Measurements from ENCODE around the gene NINJ2.
A peak's percentile ranks its signal among the peaks of the same experiment; 100 is the strongest.

Gene NINJ2

GRCh38 chr12:565589-566105, 97.6 kb downstream of the NINJ2 start:
- peaks cover 46% of the 10 kb centered on the region for H3K4me1 ChIP-seq (ENCODE audit: insufficient read depth, low read length)
- TF ChIP-seq EZH2 (IDR thresholded peaks at IDR 0.05; ENCODE audit: borderline replicate concordance, low read depth, low read length, severe bottlenecking): no peak
- TF ChIP-seq CTCF (IDR thresholded peaks at IDR 0.05; ENCODE audit: borderline replicate concordance, extremely low read depth, low read length, poor library complexity, severe bottlenecking): no peak
- no peaks in the 10 kb centered on the region for H3K36me3 ChIP-seq (ENCODE audit: insufficient read depth, low read length)
- H3K4me3 ChIP-seq (ENCODE audit: low read depth in 1 of 2, low read length in 2 of 2): no peak overlapping the region
- H3K4me2 ChIP-seq (ENCODE audit: insufficient read depth, low read length): no peak overlapping the region
- H3K79me2 ChIP-seq (ENCODE audit: insufficient read depth, low read length): no peaks in the 10 kb centered on the region
- H4K20me1 ChIP-seq (ENCODE audit: insufficient read depth, low read length): no peaks in the 10 kb centered on the region
- H3K27me3 ChIP-seq (ENCODE audit: insufficient read depth, low read length, poor library complexity): no peaks in the 10 kb centered on the region
- no peaks in the 10 kb centered on the region for H3K9me3 ChIP-seq (ENCODE audit: insufficient read depth, low read length, severe bottlenecking)
- H2AFZ ChIP-seq (ENCODE audit: low read depth, low read length): no peak overlapping the region
- no peak overlapping the region for H3K9ac ChIP-seq (ENCODE audit: low read depth, low read length)
- no peak for ATAC-seq (ENCODE audit: insufficient read depth, low read depth)
- no peak for DNase-seq
- no peak overlapping the region for H3K27ac ChIP-seq (ENCODE audit: low read length)

DNA sequence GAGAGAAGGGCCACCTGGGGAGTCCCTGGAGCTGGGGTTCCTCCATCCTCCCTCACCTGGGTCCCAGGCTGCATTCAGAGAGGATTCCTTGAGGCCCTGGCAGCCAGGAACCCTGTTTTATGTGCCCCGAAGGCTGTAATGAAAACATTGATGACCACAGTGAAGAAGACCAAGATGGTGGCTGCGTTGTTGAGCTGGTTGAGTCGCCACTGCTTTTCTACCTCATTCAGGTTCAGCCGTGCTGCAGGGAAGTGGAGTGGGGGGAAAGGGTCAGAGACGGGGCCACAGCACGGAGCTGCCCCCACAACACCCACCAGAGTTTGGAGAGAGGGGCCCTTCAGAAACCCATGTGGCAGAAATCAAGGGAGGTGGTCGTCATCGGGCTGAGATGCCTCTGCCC, 98.1 kb downstream of the NINJ2 start:
- Histone ChIP-seq H3K27me3 (ENCODE audit: insufficient read depth, low read length, poor library complexity) (no peaks in the 10 kb centered on the region), H3K9me3 (ENCODE audit: insufficient read depth, low read length, severe bottlenecking) (no peaks in the 10 kb centered on the region), H3K4me2 (ENCODE audit: insufficient read depth, low read length) (no peak overlapping the region), H3K36me3 (ENCODE audit: insufficient read depth, low read length) (no peaks in the 10 kb centered on the region), H3K79me2 (ENCODE audit: insufficient read depth, low read length) (no peaks in the 10 kb centered on the region), H3K27ac (ENCODE audit: low read length) (peak overlapping the region; percentile 62; the same call in 1 of the 2 replicates), H4K20me1 (ENCODE audit: insufficient read depth, low read length) (no peaks in the 10 kb centered on the region), H3K4me1 (ENCODE audit: insufficient read depth, low read length) (peaks cover 43% of the 10 kb centered on the region), H3K9ac (ENCODE audit: low read depth, low read length) (no peak overlapping the region), H3K4me3 (ENCODE audit: low read depth in 1 of 2, low read length in 2 of 2) (no peak overlapping the region), H2AFZ (ENCODE audit: low read depth, low read length) (no peak overlapping the region)
- TF ChIP-seq EZH2 (IDR thresholded peaks at IDR 0.05; ENCODE audit: borderline replicate concordance, low read depth, low read length, severe bottlenecking): no peak
- DNase-seq: no peak
- ATAC-seq (ENCODE audit: insufficient read depth, low read depth): no peak

- peak overlapping the region; percentile 8; the same call in 1 of the 2 replicates for H2AFZ ChIP-seq (ENCODE audit: low read depth, low read length)
- no peaks in the 10 kb centered on the region for H3K27me3 ChIP-seq (ENCODE audit: insufficient read depth, low read length, poor library complexity)
- peak; percentile 23 for ATAC-seq (ENCODE audit: insufficient read depth, low read depth)
- H3K27ac ChIP-seq (ENCODE audit: low read length): peak overlapping the region; percentile 62
- H3K4me1 ChIP-seq (ENCODE audit: insufficient read depth, low read length): peaks cover 33% of the 10 kb centered on the region
- H3K4me2 ChIP-seq (ENCODE audit: insufficient read depth, low read length): peak overlapping the region; percentile 57
- H3K36me3 ChIP-seq (ENCODE audit: insufficient read depth, low read length): no peaks in the 10 kb centered on the region
- no peaks in the 10 kb centered on the region for H3K9me3 ChIP-seq (ENCODE audit: insufficient read depth, low read length, severe bottlenecking)
- DNase-seq: peak; percentile 37
- H4K20me1 ChIP-seq (ENCODE audit: insufficient read depth, low read length): no peaks in the 10 kb centered on the region
- no peaks in the 10 kb centered on the region for H3K79me2 ChIP-seq (ENCODE audit: insufficient read depth, low read length)
- no peak for TF ChIP-seq EZH2 (IDR thresholded peaks at IDR 0.05; ENCODE audit: borderline replicate concordance, low read depth, low read length, severe bottlenecking)
- TF ChIP-seq CTCF (IDR thresholded peaks at IDR 0.05; ENCODE audit: borderline replicate concordance, extremely low read depth, low read length, poor library complexity, severe bottlenecking): no peak
- H3K4me3 ChIP-seq (ENCODE audit: low read depth in 1 of 2, low read length in 2 of 2): peak overlapping the region in 1 of 2 experiments; percentile 20; a peak in 2 of 4 replicates
- peak overlapping the region; percentile 39 for H3K9ac ChIP-seq (ENCODE audit: low read depth, low read length)
These were observed 99.4 kb downstream of the NINJ2 start for GRCh38 chr12:563787-564298.

- DNase-seq: peak; percentile 94
- no peaks in the 10 kb centered on the region for H3K27me3 ChIP-seq (ENCODE audit: insufficient read depth, low read length, poor library complexity)
These were observed 99.9 kb downstream of the NINJ2 start for GRCh38 chr12:563250-563781.

More at GRCh38 chr12:563250-563781, 99.9 kb downstream of the NINJ2 start:
- H3K4me2 ChIP-seq (ENCODE audit: insufficient read depth, low read length): peak overlapping the region; percentile 57
- H3K36me3 ChIP-seq (ENCODE audit: insufficient read depth, low read length): no peaks in the 10 kb centered on the region
- H3K9me3 ChIP-seq (ENCODE audit: insufficient read depth, low read length, severe bottlenecking): no peaks in the 10 kb centered on the region
- 0 out of 2 replicates have a peak, but pooled peaks cover 2% of the 10 kb centered on the region for H4K20me1 ChIP-seq (ENCODE audit: insufficient read depth, low read length)
- no peak for TF ChIP-seq CTCF (IDR thresholded peaks at IDR 0.05; ENCODE audit: borderline replicate concordance, extremely low read depth, low read length, poor library complexity, severe bottlenecking)
- TF ChIP-seq EZH2 (IDR thresholded peaks at IDR 0.05; ENCODE audit: borderline replicate concordance, low read depth, low read length, severe bottlenecking): no peak
- H3K9ac ChIP-seq (ENCODE audit: low read depth, low read length): peak overlapping the region; percentile 39
- H3K79me2 ChIP-seq (ENCODE audit: insufficient read depth, low read length): no peaks in the 10 kb centered on the region
- peaks cover 33% of the 10 kb centered on the region for H3K4me1 ChIP-seq (ENCODE audit: insufficient read depth, low read length)
- peak overlapping the region; percentile 18; the same call in 1 of the 2 replicates for H2AFZ ChIP-seq (ENCODE audit: low read depth, low read length)
- H3K27ac ChIP-seq (ENCODE audit: low read length): peak overlapping the region; percentile 66
- H3K4me3 ChIP-seq (ENCODE audit: low read depth in 1 of 2, low read length in 2 of 2): peak overlapping the region in 1 of 2 experiments; percentile 20; a peak in 2 of 4 replicates
- peak; percentile 98 for ATAC-seq (ENCODE audit: insufficient read depth, low read depth)

Measured in DND-41 (cell line).